Fibroblast of peridontal ligament (primary cell): ENCODE results near the gene C5.

Source experiments
- DNase-seq: peaks from one replicate; pipeline ENCODE4 v3.0.0-alpha.2; 2010; ENCODE audit errors: extremely low read depth

C5 gene

GRCh38 chr9:120924698-120925534 is 125.2 kb downstream of the C5 start:
- DNase-seq = no peak

GRCh38 chr9:120923620-120924328 is 126.3 kb downstream of the C5 start:
- no peak for DNase-seq

GRCh38 chr9:120922404-120923195 is 127.5 kb downstream of the C5 start:
- DNase-seq = no peak

GRCh38 chr9:120921661-120922181 is 128.4 kb downstream of the C5 start:
- DNase-seq = no peak

GRCh38 chr9:120920806-120921178 is 129.3 kb downstream of the C5 start:
- DNase-seq = no peak

- peak; percentile 30 for DNase-seq
These were observed 130.0 kb downstream of the C5 start for GRCh38 chr9:120919843-120920805.

- no peak for DNase-seq
These were observed 130.9 kb downstream of the C5 start for GRCh38 chr9:120918931-120919842.

GRCh38 chr9:120917929-120918762 is 131.9 kb downstream of the C5 start:
- no peak for DNase-seq

- DNase-seq = no peak
These were observed 132.8 kb downstream of the C5 start for GRCh38 chr9:120916991-120917880.

- DNase-seq = peak; percentile 74
These were observed 133.5 kb downstream of the C5 start for GRCh38 chr9:120916588-120916987.

GRCh38 chr9:120915854-120916470 is 134.1 kb downstream of the C5 start:
- DNase-seq = no peak

GRCh38 chr9:120914953-120915352 is 135.1 kb downstream of the C5 start:
- DNase-seq = no peak

- DNase-seq = no peak
These were observed 135.7 kb downstream of the C5 start for GRCh38 chr9:120914396-120914795.

- no peak for DNase-seq
These were observed 136.3 kb downstream of the C5 start for GRCh38 chr9:120913647-120914264.

- DNase-seq = no peak
These were observed 137.0 kb downstream of the C5 start for GRCh38 chr9:120912958-120913646.

- DNase-seq = no peak
These were observed 138.7 kb downstream of the C5 start for GRCh38 chr9:120911295-120911837.
